HepG2 (cell line): Measurements from ENCODE around the gene ST6GALNAC4. TPM values are rescaled to one million over a fixed set of nuclear protein-coding genes. Genes with fewer than 3 reads are reported as not detected.

Experiments
- ATAC-seq: fragments of 200-7000 bp; cut with Tn5 transposase; 3 replicates; pipeline ENCODE4 v1.9.1; 2020; ENCODE audit warnings: mild to moderate bottlenecking, moderate library complexity
- BruUV-seq: library from RNA; stranded (reverse); fragments of 400-500 nt; replicated peaks from 2 replicates; lab custom pipeline; 2021; lab: Mats Ljungman, UMichigan
- CTCF ChIA-PET: fragments of 300-600 bp; formaldehyde crosslinking; extraction: SDS; loops from one replicate; lab custom pipeline; 2021; ENCODE audit warnings: low total read pairs, inconsistent platforms, low intra/inter-chr PET ratio; lab: Yijun Ruan, JAX
- POLR2A ChIA-PET: fragments of 350-600 bp; sonication (Branson Sonifier 250); formaldehyde crosslinking; loops from one replicate; lab custom pipeline; 2020; ENCODE audit warnings: antibody characterized with exemption, inconsistent platforms; lab: Yijun Ruan, JAX
- DNase-seq: peaks from one replicate; pipeline ENCODE4 v3.0.0-alpha.2; 2015; ENCODE audit warnings: low spot score
- FAIRE-seq: peaks from 3 replicates; lab custom pipeline; 2011; peaks lifted over from hg19 to GRCh38; lab: Jason Lieb, UNC
- H2AFZ ChIP-seq: one replicate; pipeline ENCODE4 v1.6.1; 2011; ENCODE audit warnings: low read length, inconsistent platforms
- H3K27ac ChIP-seq: fragments of 300-600 bp; 3 replicates; pipeline ENCODE4 v1.8.0; 2011; ENCODE audit warnings: mixed run types, mild to moderate bottlenecking, mixed read lengths, low read length, inconsistent platforms; ENCODE audit not compliant: insufficient read depth; ENCODE audit errors: extremely low read length
- H3K27me3 ChIP-seq, 2 experiments: fragments of 200-600 bp in 1 of 2; 2 replicates in 1 of 2; 3 replicates in 1 of 2; pipeline versions ENCODE4 v1.6.0 to v1.8.0; 2011; ENCODE audit warnings: low read length in 2 of 2, mild to moderate bottlenecking in 2 of 2, moderate library complexity in 2 of 2, inconsistent platforms in 1 of 2; ENCODE audit not compliant: insufficient read depth in 2 of 2, control insufficient read depth in 1 of 2
- H3K36me3 ChIP-seq, 2 experiments: fragments of 200-600 bp in 1 of 2; replicated peaks in 1 of 2; 2 replicates in 1 of 2; 3 replicates in 1 of 2; pipeline versions ENCODE4 v1.5.1 to v1.8.0; 2011; ENCODE audit warnings: low read length in 2 of 2, inconsistent platforms in 1 of 2; ENCODE audit not compliant: insufficient read depth in 2 of 2, control insufficient read depth in 1 of 2
- H3K4me1 ChIP-seq: 2 replicates; pipeline ENCODE4 v1.5.1; 2012; ENCODE audit warnings: low read length, inconsistent platforms; ENCODE audit not compliant: insufficient read depth
- H3K4me2 ChIP-seq: 2 replicates; pipeline ENCODE4 v1.6.0; 2011; ENCODE audit warnings: low read depth, low read length, inconsistent platforms
- H3K4me3 ChIP-seq, 3 experiments: fragments of 200-600 bp in 1 of 3; sonication (generic), shearing (Covaris generic) in 1 of 3; replicated peaks in 1 of 3; 2 replicates each; pipeline ENCODE4 v1.5.1; 2011 to 2016; ENCODE audit warnings: low read length in 3 of 3, inconsistent platforms in 2 of 3, low read depth in 2 of 3, mild to moderate bottlenecking in 2 of 3, control low read depth in 1 of 3, mixed read lengths in 1 of 3; ENCODE audit not compliant: insufficient read depth in 1 of 3
- H3K79me2 ChIP-seq: one replicate; pipeline ENCODE4 v1.6.1; 2011; ENCODE audit warnings: low read length, inconsistent platforms; ENCODE audit not compliant: insufficient read depth
- H3K9ac ChIP-seq: 2 replicates; pipeline ENCODE4 v1.6.0; 2011; ENCODE audit warnings: mild to moderate bottlenecking, low read depth, low read length, inconsistent platforms; ENCODE audit not compliant: insufficient read depth
- H3K9me3 ChIP-seq: 2 replicates; pipeline ENCODE4 v1.5.1; 2012; ENCODE audit warnings: mild to moderate bottlenecking, low read length
- H4K20me1 ChIP-seq: 2 replicates; pipeline ENCODE4 v1.6.0; 2011; ENCODE audit warnings: inconsistent platforms, mild to moderate bottlenecking, low read length, moderate library complexity; ENCODE audit not compliant: insufficient read depth
- AGO2 ChIP-seq: fragments of 200-400 bp; formaldehyde crosslinking; optimal IDR thresholded peaks from 2 replicates; pipeline ENCODE3; 2017; ENCODE audit warnings: mild to moderate bottlenecking, low read depth, low read length, moderate library complexity
- HNRNPL ChIP-seq: fragments of 200-400 bp; formaldehyde crosslinking; IDR thresholded peaks from 2 replicates; pipeline ENCODE4 v1.6.1; 2017; ENCODE audit warnings: mild to moderate bottlenecking, low read depth, low read length
- SALL1 ChIP-seq: sonication (generic); formaldehyde crosslinking; IDR thresholded peaks from 2 replicates; pipeline ENCODE4 v1.8.0; 2022; ENCODE audit warnings: mild to moderate bottlenecking, missing genetic modification reagents
- ZNF619 ChIP-seq: sonication (generic); formaldehyde crosslinking; IDR thresholded peaks from 2 replicates; pipeline ENCODE4 v1.4.0; 2020; ENCODE audit warnings: mild to moderate bottlenecking, missing genetic modification reagents
- ZNF629 ChIP-seq: sonication (generic); formaldehyde crosslinking; conservative IDR thresholded peaks from 2 replicates; pipeline ENCODE4 v1.5.0; 2020; ENCODE audit warnings: missing genetic modification reagents
- ZNF652 ChIP-seq: IDR thresholded peaks from 2 replicates; pipeline ENCODE4 v1.6.1; 2016; ENCODE audit warnings: low read depth, borderline replicate concordance
- WGBS: methylation state at CpG from one replicate; pipeline ENCODE4 v1.1.6; 2017; ENCODE audit warnings: low lambda C conversion rate; 5-methylcytosine and 5-hydroxymethylcytosine counted together
- in situ Hi-C: cut with HindIII; loops from 2 replicates; pipeline ENCODE4 v1.10.0; 2017; ENCODE audit warnings: low pct_unique_long_range_greater_than_20kb; ENCODE audit not compliant: extremely low pct_ligation_motif_present
- intact Hi-C: fragments of 100-400 bp; cut with micrococcal nuclease; formaldehyde crosslinking; loops from one replicate; pipeline ENCODE4 v1.10.0; 2022; ENCODE audit not compliant: unreplicated experiment
- polyA plus RNA-seq, 8 experiments: library from polyadenylated mRNA; depleted of rRNA in 3 of 8; stranded (reverse) in 7 of 8; unstranded in 1 of 8; fragments of >200 nt; fragmentation: Illumina TruSeq in 4 of 8; extraction: Trizol in 4 of 8; gene quantifications; 2 replicates each; pipeline versions ENCODE4 v1.2.1 to v1.2.3, GENCODE V29; 2011 to 2016; ENCODE audit warnings: low read depth in 4 of 8, missing spikeins in 1 of 8, mixed read lengths in 1 of 8; ENCODE audit not compliant: insufficient read depth in 1 of 8
- total RNA-seq, 5 experiments: library from RNA; depleted of rRNA; stranded (reverse); fragments of >200 nt; fragmentation: Illumina TruSeq; extraction: Trizol; gene quantifications; 2 replicates each; pipeline ENCODE4 v1.2.3, GENCODE V29; 2016; ENCODE audit warnings: low read depth in 1 of 5

ST6GALNAC4 gene
- total and polyA plus RNA-seq, 2 of the 13 experiments (the other 11 are each of a cell fraction or from before 2014, with no cell fraction given): 18.8 to 27.7 TPM

- no peak for TF ChIP-seq ZNF619
These were observed 38.0 kb upstream of the ST6GALNAC4 start (continued) for GRCh38 chr9:127954831-127955293.

GRCh38 chr9:127953768-127954505 lies 37.1 kb upstream of the ST6GALNAC4 start:
- peak overlapping the region; percentile 96 for H3K27ac ChIP-seq
- no TSS peak for BruUV-seq
- intact Hi-C loops: loop anchor here (2.0 kb wide), 1 partner anchor 79 kb away; no protein-coding TSS in a partner anchor
- H3K4me2 ChIP-seq: no peak overlapping the region
- H4K20me1 ChIP-seq: 0 out of 2 replicates have a peak, but pooled peaks cover 3% of the 10 kb centered on the region
- no peak overlapping the region for H3K4me3 ChIP-seq
- 98% methylated on average over 17 of the region's 17 CpGs for WGBS
- H2AFZ ChIP-seq: no peak overlapping the region
- ATAC-seq: no peak
- CTCF ChIA-PET: no interaction called here
- TF ChIP-seq AGO2: peak; percentile 40
- TF ChIP-seq SALL1 (CRISPR knock-in tag): no peak
- no peak for TF ChIP-seq ZNF652 (CRISPR knock-in tag)
- peak; percentile 91 for TF ChIP-seq ZNF629 (CRISPR knock-in tag)
- TF ChIP-seq HNRNPL: 0 out of 2 replicates have a peak, but pooled peaks have one; percentile 28
- TF ChIP-seq, all 625 proteins: peak for 3
- Histone ChIP-seq H3K9me3 (no peaks in the 10 kb centered on the region), H3K9ac (no peak overlapping the region), H3K36me3 (no peaks in the 10 kb centered on the region; a peak in 1 of 5 replicates), H3K27me3 (no peaks in the 10 kb centered on the region; a peak in 1 of 5 replicates), H3K4me1 (peaks cover 72% of the 10 kb centered on the region), H3K79me2 (peaks cover 77% of the 10 kb centered on the region)
- in situ Hi-C loops: no loop called here
- FAIRE-seq: no peak
- POLR2A ChIA-PET: interaction anchor here (1.8 to 2.3 kb wide), 2 partner anchors 12 to 27 kb away, joined by 6 to 11 read pairs; partner anchors contain the start of gene EEIG1
- no peak for DNase-seq
